Astrocyte (in vitro differentiated cells and primary cell): Measurements from ENCODE around the gene ZG16B.

ENCODE experiments used
- EZH2 ChIP-seq: IDR thresholded peaks from 2 replicates; pipeline ENCODE4 v1.6.1; 2012; ENCODE audit warnings: mild to moderate bottlenecking, low read length, inconsistent platforms; ENCODE audit not compliant: insufficient read depth
- TF ChIP-seq, protein P1 (sequence below): IDR thresholded peaks from 2 replicates; pipeline ENCODE4 v1.5.1; 2011; ENCODE audit warnings: low read depth, mild to moderate bottlenecking, inconsistent platforms, low read length, moderate library complexity; ENCODE audit not compliant: insufficient read depth

DNA sequence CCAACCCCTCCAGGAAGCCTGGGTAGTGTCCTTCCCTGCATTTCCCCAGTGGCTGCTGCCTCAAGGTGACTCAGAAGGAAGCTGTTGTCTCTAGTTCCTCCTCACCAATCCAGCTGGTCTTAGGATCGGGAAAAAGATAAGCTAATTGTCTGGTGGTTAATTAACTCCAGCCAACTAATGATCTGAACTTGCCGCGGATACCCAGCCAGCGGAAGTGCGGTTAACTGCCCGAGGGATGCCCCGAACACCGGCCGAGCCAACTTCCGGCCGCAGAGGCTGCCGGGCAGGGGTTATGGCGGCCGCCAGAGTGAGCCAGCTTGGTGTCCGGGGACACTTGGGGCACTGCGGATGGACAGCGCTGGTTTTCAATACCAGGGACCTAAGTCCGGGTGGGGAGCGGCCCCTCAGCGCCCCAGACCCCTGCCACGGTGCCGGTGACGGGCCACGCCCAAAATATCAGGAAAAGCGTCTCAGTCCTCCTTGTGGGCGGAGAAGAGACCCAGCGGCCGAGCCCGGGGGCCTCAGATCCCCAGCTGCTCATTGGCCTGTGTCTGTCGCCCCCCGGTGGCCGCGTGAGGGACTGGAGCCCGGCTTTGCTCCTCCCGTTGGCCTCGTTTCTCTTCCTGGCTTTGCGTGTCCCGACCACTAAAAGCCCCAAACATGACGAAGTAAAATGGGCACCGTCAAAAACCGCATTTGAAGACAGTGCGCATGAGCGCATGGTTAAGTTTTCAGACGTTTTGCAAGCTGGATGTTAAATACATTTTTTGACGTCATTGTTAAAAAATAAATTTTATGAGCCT, 38.1 kb downstream of the ZG16B start:
- TF ChIP-seq, protein P1, sequence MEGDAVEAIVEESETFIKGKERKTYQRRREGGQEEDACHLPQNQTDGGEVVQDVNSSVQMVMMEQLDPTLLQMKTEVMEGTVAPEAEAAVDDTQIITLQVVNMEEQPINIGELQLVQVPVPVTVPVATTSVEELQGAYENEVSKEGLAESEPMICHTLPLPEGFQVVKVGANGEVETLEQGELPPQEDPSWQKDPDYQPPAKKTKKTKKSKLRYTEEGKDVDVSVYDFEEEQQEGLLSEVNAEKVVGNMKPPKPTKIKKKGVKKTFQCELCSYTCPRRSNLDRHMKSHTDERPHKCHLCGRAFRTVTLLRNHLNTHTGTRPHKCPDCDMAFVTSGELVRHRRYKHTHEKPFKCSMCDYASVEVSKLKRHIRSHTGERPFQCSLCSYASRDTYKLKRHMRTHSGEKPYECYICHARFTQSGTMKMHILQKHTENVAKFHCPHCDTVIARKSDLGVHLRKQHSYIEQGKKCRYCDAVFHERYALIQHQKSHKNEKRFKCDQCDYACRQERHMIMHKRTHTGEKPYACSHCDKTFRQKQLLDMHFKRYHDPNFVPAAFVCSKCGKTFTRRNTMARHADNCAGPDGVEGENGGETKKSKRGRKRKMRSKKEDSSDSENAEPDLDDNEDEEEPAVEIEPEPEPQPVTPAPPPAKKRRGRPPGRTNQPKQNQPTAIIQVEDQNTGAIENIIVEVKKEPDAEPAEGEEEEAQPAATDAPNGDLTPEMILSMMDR: peak; percentile 87
- no peak for TF ChIP-seq EZH2
